ENCODE data around the gene ELF1. TPM values are rescaled to one million over a fixed set of nuclear protein-coding genes. Genes with fewer than 3 reads are reported as not detected.

Gene ELF1
- total RNA-seq, 1 experiment from 2014 or later = 18.7 TPM

DNA sequence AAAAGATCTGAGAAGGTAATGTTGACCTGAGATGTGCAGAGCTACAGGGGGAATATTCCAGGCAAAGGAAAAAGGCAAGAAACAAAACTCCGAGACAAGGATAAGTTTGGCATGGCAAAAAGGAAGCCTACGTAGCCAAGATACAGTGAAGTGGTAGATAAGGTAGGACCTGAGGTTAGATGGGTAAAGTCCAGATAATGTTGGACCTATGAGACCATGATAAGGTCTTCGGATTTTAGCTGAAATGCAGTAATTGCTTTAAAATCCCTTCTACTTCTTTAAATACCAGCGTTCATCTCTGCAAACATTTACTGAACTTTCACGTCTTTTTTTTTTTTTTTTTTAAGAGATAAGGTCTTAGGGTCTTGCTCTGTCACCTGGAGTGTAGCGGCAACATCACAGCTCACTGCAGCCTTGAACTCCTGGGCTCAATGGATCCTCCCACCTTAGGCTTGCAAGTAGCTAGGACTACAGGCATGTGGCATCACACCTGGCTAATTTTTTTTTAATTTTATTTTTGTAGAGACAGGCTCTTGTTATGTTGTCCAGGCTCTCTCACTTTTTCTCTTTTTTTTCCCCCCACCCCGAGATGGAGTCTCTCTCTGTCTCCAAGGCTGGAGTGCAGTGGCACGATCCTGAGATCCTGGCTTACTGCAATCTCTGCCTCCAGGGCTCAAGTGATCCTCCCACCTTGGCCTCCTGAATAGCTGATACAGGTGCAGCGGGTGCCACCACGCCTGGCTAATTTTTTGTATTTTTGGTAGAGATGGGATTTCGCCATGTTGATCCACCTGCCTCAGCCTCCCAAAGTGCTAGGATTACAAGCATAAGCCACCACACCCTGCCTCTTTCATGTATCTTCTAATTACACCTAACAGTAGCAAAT lies 38.0 kb upstream of the ELF1 start:
- DNase-seq (ENCODE audit: low spot score) (no peak), ATAC-seq (no peak)
- Mint-ChIP-seq H3K4me3 (no peak overlapping the region), H3K27ac (no peak overlapping the region), H3K9me3 (no peaks in the 10 kb centered on the region), H3K4me1 (peaks cover 31% of the 10 kb centered on the region), H3K36me3 (no peaks in the 10 kb centered on the region), H3K27me3 (ENCODE audit: low read depth) (no peaks in the 10 kb centered on the region)
- TF ChIP-seq TP53 (CRISPR knock-in tag; IDR thresholded peaks at IDR 0.05) (no peak), SMAD3 (CRISPR knock-in tag; IDR thresholded peaks at IDR 0.05; ENCODE audit: borderline replicate concordance) (no peak), FOXP4 (CRISPR knock-in tag; IDR thresholded peaks at IDR 0.05) (no peak), GTF2I (CRISPR knock-in tag; conservative IDR thresholded peaks at IDR 0.05) (no peak), JUN (CRISPR knock-in tag; IDR thresholded peaks at IDR 0.05) (no peak), FOXJ3 (CRISPR knock-in tag; IDR thresholded peaks at IDR 0.05; ENCODE audit: borderline replicate concordance) (no peak), SP1 (CRISPR knock-in tag; conservative IDR thresholded peaks at IDR 0.05) (no peak), ZNF263 (CRISPR knock-in tag; IDR thresholded peaks at IDR 0.05; ENCODE audit: low read depth) (no peak), NFE2L1 (CRISPR knock-in tag; IDR thresholded peaks at IDR 0.05) (no peak), ZNF396 (CRISPR knock-in tag; IDR thresholded peaks at IDR 0.05; ENCODE audit: borderline replicate concordance) (no peak), GRHL2 (CRISPR knock-in tag; IDR thresholded peaks at IDR 0.05; ENCODE audit: insufficient replicate concordance, severe bottlenecking) (no peak), NR1H2 (CRISPR knock-in tag; IDR thresholded peaks at IDR 0.05) (no peak)
- TF ChIP-seq, protein P1, sequence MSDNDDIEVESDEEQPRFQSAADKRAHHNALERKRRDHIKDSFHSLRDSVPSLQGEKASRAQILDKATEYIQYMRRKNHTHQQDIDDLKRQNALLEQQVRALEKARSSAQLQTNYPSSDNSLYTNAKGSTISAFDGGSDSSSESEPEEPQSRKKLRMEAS (CRISPR knock-in tag; IDR thresholded peaks at IDR 0.05) = no peak
- ChIA-PET POLR2A (interaction anchor here (0.7 kb wide), 2 partner anchors 206 to 213 kb away, joined by 3 read pairs; no protein-coding TSS in a partner anchor), CTCF (no interaction called here)

GRCh38 chr13:41056194-41056593 lies 37.1 kb upstream of the ELF1 start:
- Mint-ChIP-seq H3K27me3 (ENCODE audit: low read depth) (no peaks in the 10 kb centered on the region), H3K36me3 (no peaks in the 10 kb centered on the region), H3K4me3 (no peak overlapping the region), H3K9me3 (no peaks in the 10 kb centered on the region), H3K27ac (no peak overlapping the region), H3K4me1 (peaks cover 31% of the 10 kb centered on the region)
- ChIA-PET CTCF (interaction anchor here (1.4 to 1.9 kb wide), 4 partner anchors 33 to 140 kb away, joined by 4 to 15 read pairs (median 8); partner anchors contain the start of gene ELF1), POLR2A (no interaction called here)
- ATAC-seq (no peak), DNase-seq (ENCODE audit: low spot score) (no peak)
- TF ChIP-seq KAT7 (CRISPR knock-in tag; IDR thresholded peaks at IDR 0.05; ENCODE audit: borderline replicate concordance) (no peak), E2F5 (CRISPR knock-in tag; IDR thresholded peaks at IDR 0.05) (no peak), TEAD1 (CRISPR knock-in tag; IDR thresholded peaks at IDR 0.05) (no peak), SP1 (CRISPR knock-in tag; conservative IDR thresholded peaks at IDR 0.05) (no peak), FOXJ3 (CRISPR knock-in tag; IDR thresholded peaks at IDR 0.05; ENCODE audit: borderline replicate concordance) (no peak), USF1 (CRISPR knock-in tag; IDR thresholded peaks at IDR 0.05) (no peak), ATF6 (CRISPR knock-in tag; IDR thresholded peaks at IDR 0.05) (no peak)
- TF ChIP-seq, protein P2, sequence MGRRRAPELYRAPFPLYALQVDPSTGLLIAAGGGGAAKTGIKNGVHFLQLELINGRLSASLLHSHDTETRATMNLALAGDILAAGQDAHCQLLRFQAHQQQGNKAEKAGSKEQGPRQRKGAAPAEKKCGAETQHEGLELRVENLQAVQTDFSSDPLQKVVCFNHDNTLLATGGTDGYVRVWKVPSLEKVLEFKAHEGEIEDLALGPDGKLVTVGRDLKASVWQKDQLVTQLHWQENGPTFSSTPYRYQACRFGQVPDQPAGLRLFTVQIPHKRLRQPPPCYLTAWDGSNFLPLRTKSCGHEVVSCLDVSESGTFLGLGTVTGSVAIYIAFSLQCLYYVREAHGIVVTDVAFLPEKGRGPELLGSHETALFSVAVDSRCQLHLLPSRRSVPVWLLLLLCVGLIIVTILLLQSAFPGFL (CRISPR knock-in tag; IDR thresholded peaks at IDR 0.05; ENCODE audit: borderline replicate concordance) = no peak

Measured in WTC11 (cell line).